ENCODE results near the gene ROBO1. TPM values are rescaled to one million over a fixed set of nuclear protein-coding genes. Genes with fewer than 3 reads are reported as not detected.

ROBO1 gene
- total RNA-seq, 1 donor from 2014 or later = 78.0 TPM

- TF ChIP-seq CTCF (IDR thresholded peaks at IDR 0.05; ENCODE audit: unreplicated experiment) = no peak
- Mint-ChIP-seq H3K9me3 (ENCODE audit: low read depth) (peaks cover 5% of the 10 kb centered on the region), H3K4me1 (ENCODE audit: low read depth) (peaks cover 5% of the 10 kb centered on the region), H3K27ac (no peak overlapping the region), H3K4me3 (ENCODE audit: low read depth) (no peak overlapping the region), H3K27me3 (no peaks in the 10 kb centered on the region), H3K36me3 (ENCODE audit: insufficient read depth) (no peaks in the 10 kb centered on the region)
- DNase-seq (ENCODE audit: low spot score, unreplicated experiment) = no peak
Observed at GRCh38 chr3:79268422-79268821, 499.4 kb downstream of the ROBO1 start.

- H3K27ac Mint-ChIP-seq = no peak overlapping the region
- no peaks in the 10 kb centered on the region for H3K27me3 Mint-ChIP-seq
- H3K4me3 Mint-ChIP-seq (ENCODE audit: low read depth) = no peak overlapping the region
- H3K4me1 Mint-ChIP-seq (ENCODE audit: low read depth) = no peaks in the 10 kb centered on the region
- H3K36me3 Mint-ChIP-seq (ENCODE audit: insufficient read depth) = no peaks in the 10 kb centered on the region
- H3K9me3 Mint-ChIP-seq (ENCODE audit: low read depth) = no peaks in the 10 kb centered on the region
- DNase-seq (ENCODE audit: low spot score, unreplicated experiment) = no peak
- no peak for TF ChIP-seq CTCF (IDR thresholded peaks at IDR 0.05; ENCODE audit: unreplicated experiment)
Observed at GRCh38 chr3:79264892-79265291, 502.9 kb downstream of the ROBO1 start.

GRCh38 chr3:79263423-79263822, 504.4 kb downstream of the ROBO1 start:
- H3K4me1 Mint-ChIP-seq (ENCODE audit: low read depth) = no peaks in the 10 kb centered on the region
- H3K4me3 Mint-ChIP-seq (ENCODE audit: low read depth) = no peak overlapping the region
- no peaks in the 10 kb centered on the region for H3K27me3 Mint-ChIP-seq
- H3K36me3 Mint-ChIP-seq (ENCODE audit: insufficient read depth) = no peaks in the 10 kb centered on the region
- DNase-seq (ENCODE audit: low spot score, unreplicated experiment) = no peak
- no peak overlapping the region for H3K27ac Mint-ChIP-seq
- no peaks in the 10 kb centered on the region for H3K9me3 Mint-ChIP-seq (ENCODE audit: low read depth)
- no peak for TF ChIP-seq CTCF (IDR thresholded peaks at IDR 0.05; ENCODE audit: unreplicated experiment)

- TF ChIP-seq CTCF (IDR thresholded peaks at IDR 0.05; ENCODE audit: unreplicated experiment) = no peak
- DNase-seq (ENCODE audit: low spot score, unreplicated experiment) = no peak
- H3K27me3 Mint-ChIP-seq = no peaks in the 10 kb centered on the region
- H3K4me1 Mint-ChIP-seq (ENCODE audit: low read depth) = no peaks in the 10 kb centered on the region
- no peak overlapping the region for H3K4me3 Mint-ChIP-seq (ENCODE audit: low read depth)
- no peaks in the 10 kb centered on the region for H3K36me3 Mint-ChIP-seq (ENCODE audit: insufficient read depth)
- no peak overlapping the region for H3K27ac Mint-ChIP-seq
- no peaks in the 10 kb centered on the region for H3K9me3 Mint-ChIP-seq (ENCODE audit: low read depth)
Observed at GRCh38 chr3:79258479-79258878, 509.3 kb downstream of the ROBO1 start.

- H3K27ac Mint-ChIP-seq = no peak overlapping the region
- no peaks in the 10 kb centered on the region for H3K9me3 Mint-ChIP-seq (ENCODE audit: low read depth)
- no peak for DNase-seq (ENCODE audit: low spot score, unreplicated experiment)
- H3K36me3 Mint-ChIP-seq (ENCODE audit: insufficient read depth) = no peaks in the 10 kb centered on the region
- H3K4me3 Mint-ChIP-seq (ENCODE audit: low read depth) = no peak overlapping the region
- no peaks in the 10 kb centered on the region for H3K4me1 Mint-ChIP-seq (ENCODE audit: low read depth)
- TF ChIP-seq CTCF (IDR thresholded peaks at IDR 0.05; ENCODE audit: unreplicated experiment) = no peak
- H3K27me3 Mint-ChIP-seq = no peaks in the 10 kb centered on the region
Observed at GRCh38 chr3:79257791-79258190, 510.0 kb downstream of the ROBO1 start.
